HuH-7 (cell line): ENCODE measurements around the gene LHX3.

ENCODE experiments used
- DNase-seq: peaks from one replicate; pipeline ENCODE4 v3.0.0; 2011; ENCODE audit warnings: low spot score

LHX3 gene

GRCh38 chr9:136192289-136193126, 12.4 kb downstream of the LHX3 start:
- no peak for DNase-seq

GRCh38 chr9:136191960-136192286, 13.0 kb downstream of the LHX3 start:
- no peak for DNase-seq

- no peak for DNase-seq
Observed at GRCh38 chr9:136191099-136191959, 13.6 kb downstream of the LHX3 start.

- no peak for DNase-seq
Observed at GRCh38 chr9:136190656-136191055, 14.3 kb downstream of the LHX3 start.

- DNase-seq, result no peak
Observed at GRCh38 chr9:136190237-136190601, 14.7 kb downstream of the LHX3 start.

GRCh38 chr9:136189394-136190236, 15.3 kb downstream of the LHX3 start:
- no peak for DNase-seq

- DNase-seq, result no peak
Observed at GRCh38 chr9:136187683-136188586, 17.0 kb downstream of the LHX3 start.

- no peak for DNase-seq
Observed at GRCh38 chr9:136187197-136187596, 17.7 kb downstream of the LHX3 start.

GRCh38 chr9:136186386-136186785, 18.5 kb downstream of the LHX3 start:
- DNase-seq, result no peak

GRCh38 chr9:136185596-136186366, 19.1 kb downstream of the LHX3 start:
- no peak for DNase-seq

GRCh38 chr9:136185066-136185465, 19.9 kb downstream of the LHX3 start:
- no peak for DNase-seq

GRCh38 chr9:136182850-136183422, 22.0 kb downstream of the LHX3 start:
- DNase-seq, result no peak

- DNase-seq, result no peak
Observed at GRCh38 chr9:136182420-136182787, 22.5 kb downstream of the LHX3 start.

GRCh38 chr9:136181784-136182419, 23.0 kb downstream of the LHX3 start:
- no peak for DNase-seq

- DNase-seq, result no peak
Observed at GRCh38 chr9:136180586-136180985, 24.3 kb downstream of the LHX3 start.

GRCh38 chr9:136179761-136180160, 25.2 kb downstream of the LHX3 start:
- DNase-seq, result no peak

- no peak for DNase-seq
Observed at GRCh38 chr9:136179101-136179616, 25.8 kb downstream of the LHX3 start.

- no peak for DNase-seq
Observed at GRCh38 chr9:136178773-136179075, 26.2 kb downstream of the LHX3 start.

GRCh38 chr9:136178061-136178772, 26.7 kb downstream of the LHX3 start:
- DNase-seq, result no peak
